Thyroid gland (tissue), 4 donors: ENCODE data around the gene EBF3.

Experiments used
- CTCF ChIP-seq, 6 experiments: fragments of 200-600 bp in 3 of 6; fragments of 450-650 bp in 3 of 6; sonication (generic) in 3 of 6; IDR thresholded peaks; one replicate each; pipeline ENCODE4 v1.5.1; 2016 to 2019; ENCODE audit warnings: antibody characterized with exemption in 6 of 6, mild to moderate bottlenecking in 2 of 6, inconsistent platforms in 1 of 6, moderate library complexity in 1 of 6
- POLR2A ChIP-seq, 2 donors: fragments of 450-650 bp; IDR thresholded peaks; one replicate each; pipeline ENCODE4 v1.6.1; 2017; ENCODE audit warnings: antibody characterized with exemption in 2 of 2, mild to moderate bottlenecking in 2 of 2, moderate library complexity in 1 of 2

- TF ChIP-seq CTCF (IDR thresholded peaks at IDR 0.05) (no peak), POLR2A (IDR thresholded peaks at IDR 0.05) (no peak)
Observed at GRCh38 chr10:129880191-129880870, 83.7 kb downstream of the EBF3 start.
